VCaP (cell line): Measurements from ENCODE around the gene RARA.
"Not testable (repeated sequence)": the region's sequence is repeated elsewhere in the genome, so short reads cannot be mapped to it uniquely, and the experiment has no call there.

ENCODE experiments used
- H3K27ac ChIP-seq: fragments of 450-650 bp; 2 replicates; pipeline ENCODE4 v1.5.1; 2017
- TF ChIP-seq, protein P1 (sequence below): fragments of 450-650 bp; conservative IDR thresholded peaks from 2 replicates; pipeline ENCODE4 v1.5.1; 2017; ENCODE audit warnings: mild to moderate bottlenecking, moderate library complexity

Gene RARA

DNA sequence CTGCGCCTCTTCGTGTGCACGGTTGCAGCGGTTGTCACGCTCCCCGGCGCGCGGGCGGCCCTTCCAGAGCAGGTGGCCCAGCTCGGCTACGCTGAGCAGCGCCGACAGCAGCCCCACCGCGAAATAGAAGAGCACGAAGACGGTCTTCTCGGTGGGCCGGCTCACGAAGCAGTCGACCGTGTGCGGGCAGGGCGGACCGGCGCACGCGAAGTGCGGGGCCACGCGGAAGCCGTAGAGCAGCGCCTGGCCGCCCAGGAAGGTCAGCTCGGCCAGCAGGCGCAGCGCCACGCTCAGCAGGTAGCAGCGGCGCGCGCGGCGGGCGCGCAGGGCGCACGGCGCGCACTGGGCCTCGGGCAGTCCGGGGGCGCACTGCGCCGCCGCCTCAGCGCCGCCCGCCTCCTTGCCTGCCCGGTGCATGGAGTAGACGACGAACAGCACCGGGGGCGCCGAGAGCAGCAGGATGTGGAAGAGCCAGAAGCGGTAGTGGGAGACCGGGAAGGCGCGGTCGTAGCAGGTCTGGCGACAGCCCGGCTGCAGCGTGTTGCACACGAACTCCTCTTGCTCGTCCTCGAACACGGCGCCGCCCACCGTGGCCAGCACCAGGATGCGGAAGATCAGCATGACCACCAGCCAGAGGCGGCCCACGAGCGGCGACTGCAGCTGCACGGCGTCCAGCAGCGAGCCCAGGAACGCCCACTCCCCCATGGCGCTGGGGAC is 54.3 kb downstream of the RARA start:
- peak overlapping the region; percentile 66 for H3K27ac ChIP-seq

DNA sequence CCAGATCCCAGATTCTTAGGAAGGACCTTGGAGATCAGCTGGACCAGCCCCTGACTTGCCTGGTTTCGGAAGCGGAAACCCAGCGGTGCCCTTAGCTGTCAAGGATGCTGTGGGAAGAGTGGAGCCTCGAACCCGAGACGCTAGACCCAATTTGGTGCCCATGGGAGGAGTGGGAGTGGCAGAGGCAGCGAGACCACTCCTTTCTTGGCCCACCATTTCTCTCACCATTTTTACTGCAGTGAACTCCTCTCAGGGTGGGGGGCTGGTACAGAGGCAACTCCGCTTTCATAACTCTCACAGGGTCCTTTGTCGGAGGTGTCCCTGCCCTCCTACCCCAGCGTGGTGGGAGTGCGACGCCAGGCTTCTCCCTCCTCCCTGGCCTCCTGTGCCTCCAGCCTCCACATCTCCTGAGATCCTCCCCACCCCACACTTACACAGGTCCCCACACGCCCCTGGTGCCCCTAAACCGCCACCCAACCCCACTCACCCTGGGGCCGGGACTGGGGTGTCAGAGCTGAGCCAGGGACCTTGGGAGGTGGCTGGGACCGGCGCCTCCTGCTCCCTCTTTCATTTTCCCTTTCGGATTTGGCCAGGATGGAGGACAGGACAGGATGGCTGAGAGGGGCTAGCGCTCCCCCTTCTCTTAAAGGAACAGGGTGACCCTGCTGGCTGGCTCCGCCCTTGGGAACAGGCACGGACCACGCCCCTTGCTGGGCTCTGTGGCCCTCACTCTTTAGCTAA is 55.3 kb downstream of the RARA start, which contains the start of gene GJD3:
TSS of gene GJD3 (minus strand) at position 617 of the 741 bp plus-strand sequence. CDS start 922 bp downstream, outside the sequence.
- peak within 1 kb of the TSS; percentile 66 for H3K27ac ChIP-seq
- TF ChIP-seq, protein P1, sequence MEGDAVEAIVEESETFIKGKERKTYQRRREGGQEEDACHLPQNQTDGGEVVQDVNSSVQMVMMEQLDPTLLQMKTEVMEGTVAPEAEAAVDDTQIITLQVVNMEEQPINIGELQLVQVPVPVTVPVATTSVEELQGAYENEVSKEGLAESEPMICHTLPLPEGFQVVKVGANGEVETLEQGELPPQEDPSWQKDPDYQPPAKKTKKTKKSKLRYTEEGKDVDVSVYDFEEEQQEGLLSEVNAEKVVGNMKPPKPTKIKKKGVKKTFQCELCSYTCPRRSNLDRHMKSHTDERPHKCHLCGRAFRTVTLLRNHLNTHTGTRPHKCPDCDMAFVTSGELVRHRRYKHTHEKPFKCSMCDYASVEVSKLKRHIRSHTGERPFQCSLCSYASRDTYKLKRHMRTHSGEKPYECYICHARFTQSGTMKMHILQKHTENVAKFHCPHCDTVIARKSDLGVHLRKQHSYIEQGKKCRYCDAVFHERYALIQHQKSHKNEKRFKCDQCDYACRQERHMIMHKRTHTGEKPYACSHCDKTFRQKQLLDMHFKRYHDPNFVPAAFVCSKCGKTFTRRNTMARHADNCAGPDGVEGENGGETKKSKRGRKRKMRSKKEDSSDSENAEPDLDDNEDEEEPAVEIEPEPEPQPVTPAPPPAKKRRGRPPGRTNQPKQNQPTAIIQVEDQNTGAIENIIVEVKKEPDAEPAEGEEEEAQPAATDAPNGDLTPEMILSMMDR: no peak

More for the DNA sequence above, 54.3 kb downstream of the RARA start:
- TF ChIP-seq, protein P1: no peak

DNA sequence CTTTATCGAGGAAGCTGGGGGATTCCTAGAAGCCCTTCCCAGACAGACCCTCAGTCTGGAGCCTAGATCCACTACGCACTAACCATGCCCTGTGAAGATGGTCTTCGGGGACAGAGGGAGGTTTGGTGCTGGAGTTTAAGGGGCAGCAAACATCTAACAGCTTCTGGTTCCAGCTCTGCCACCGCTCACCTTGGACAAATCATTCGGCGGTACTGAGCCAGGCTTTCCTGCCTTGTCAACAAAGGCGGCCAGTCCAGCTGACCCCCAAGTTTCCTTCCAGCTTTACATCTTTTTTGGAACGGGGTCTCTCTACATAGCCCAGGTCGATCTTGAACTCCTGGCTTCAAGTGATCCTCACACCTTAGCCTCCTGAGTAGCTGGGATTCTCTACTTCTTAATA is 55.9 kb downstream of the RARA start:
- no peak overlapping the region for H3K27ac ChIP-seq
- TF ChIP-seq, protein P1: no peak

DNA sequence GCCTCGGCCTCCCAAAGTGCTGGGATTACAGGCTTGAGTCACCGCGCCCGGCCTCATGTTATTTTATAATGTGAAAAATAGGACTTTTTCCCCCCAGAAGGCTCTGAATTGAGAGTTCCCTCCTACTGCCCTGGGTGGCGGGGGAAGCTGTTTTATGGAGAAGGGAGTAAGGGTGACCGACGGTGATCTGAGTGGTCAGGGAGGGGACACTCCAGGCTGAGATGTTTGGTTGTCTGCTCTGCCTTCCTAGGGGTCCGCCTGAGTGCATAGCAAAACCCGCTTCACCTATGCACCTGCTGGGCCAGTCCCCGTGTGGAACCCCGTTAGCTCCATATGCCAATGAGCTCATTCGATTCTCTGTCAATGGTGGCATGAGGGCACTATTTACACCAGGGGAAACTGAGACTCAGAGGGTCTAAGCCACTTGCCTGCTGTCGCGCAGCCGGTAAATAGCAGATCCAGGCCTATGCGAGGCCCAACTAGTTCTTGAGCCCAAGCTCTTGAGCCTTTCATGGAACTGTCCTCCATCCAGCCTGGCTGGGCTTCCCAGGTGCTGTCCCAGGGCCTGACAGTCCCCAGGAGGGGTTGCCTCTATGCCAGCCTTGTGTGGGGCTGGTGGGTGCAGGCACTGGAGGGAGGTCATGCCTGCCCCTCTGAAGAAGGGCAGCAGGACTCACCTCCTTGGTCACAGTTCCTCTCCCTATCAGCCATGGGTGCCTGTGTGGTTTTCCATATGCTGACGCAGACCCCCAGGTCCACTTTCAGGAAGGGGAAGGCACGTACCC is 57.3 kb downstream of the RARA start:
- TF ChIP-seq, protein P1: no peak
- H3K27ac ChIP-seq: no peak overlapping the region

DNA sequence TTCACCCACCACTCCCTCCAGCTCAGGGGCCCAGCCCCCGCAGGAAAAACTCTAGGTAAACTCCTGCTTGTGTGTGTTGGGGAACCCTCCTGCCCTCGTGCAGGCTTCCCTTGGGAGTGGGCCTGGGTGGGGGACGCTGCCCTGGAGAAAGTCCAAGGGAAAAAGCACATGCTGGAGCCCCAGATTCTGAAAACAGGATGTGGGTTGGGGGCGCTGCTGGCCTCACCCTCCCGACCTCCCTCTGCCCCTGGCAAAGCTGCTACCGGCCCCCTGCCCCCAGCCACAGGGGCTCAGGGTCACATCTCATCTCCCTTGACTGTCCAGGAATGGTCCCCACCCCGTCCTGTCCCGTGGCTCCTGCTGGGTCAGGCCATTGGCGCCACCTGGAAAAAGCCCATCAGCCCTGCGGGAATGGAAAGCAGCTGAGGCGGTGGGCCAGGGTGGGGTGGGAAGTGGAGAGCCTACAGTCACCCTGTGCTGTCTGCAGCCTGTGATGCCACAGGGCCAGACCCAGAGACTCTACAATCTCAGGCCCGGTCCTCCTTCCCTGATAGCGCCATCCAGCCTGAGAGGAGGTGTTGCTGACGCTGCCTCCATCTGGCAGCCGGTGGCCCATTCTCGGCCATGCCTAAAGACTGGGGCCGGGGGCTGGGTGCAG is 58.0 kb downstream of the RARA start:
- TF ChIP-seq, protein P1: no peak
- no peak overlapping the region for H3K27ac ChIP-seq

DNA sequence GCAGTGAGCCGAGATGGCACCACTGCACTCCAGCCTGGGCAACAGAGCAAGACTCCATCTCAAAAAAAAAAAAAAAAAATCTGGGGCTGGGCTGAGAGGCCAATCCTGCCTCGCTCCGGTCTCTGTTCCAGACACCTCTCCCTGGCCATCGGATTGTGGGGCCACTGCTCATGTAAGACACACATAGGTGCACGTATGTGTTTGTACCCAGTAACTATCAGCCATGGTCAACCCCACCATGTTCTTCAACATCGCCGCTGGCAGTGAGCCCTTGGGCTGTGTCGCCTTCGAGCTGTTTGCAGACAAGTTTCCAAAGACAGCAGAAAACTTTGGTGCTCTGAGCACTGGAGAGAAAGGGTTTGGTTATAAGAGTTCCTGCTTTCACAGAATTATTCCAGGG is 58.7 kb downstream of the RARA start:
- H3K27ac ChIP-seq: not testable (repeated sequence)

- TF ChIP-seq, protein P1: no peak
- H3K27ac ChIP-seq: no peak overlapping the region
Measured at GRCh38 chr17:40369923-40370322, 60.9 kb downstream of the RARA start.
